Gastrocnemius medialis (tissue), 4 donors: Measurements from ENCODE around the gene TARBP2.

ENCODE experiments used
- CTCF ChIP-seq, 5 experiments: fragments of 450-650 bp in 3 of 5; fragments of 200-600 bp in 2 of 5; sonication (generic) in 2 of 5; IDR thresholded peaks in 4 of 5; conservative IDR thresholded peaks in 1 of 5; 1 replicate in 4 of 5; 2 replicates in 1 of 5; pipeline ENCODE4 v1.5.1; 2016 to 2019; ENCODE audit warnings: antibody characterized with exemption in 5 of 5, mild to moderate bottlenecking in 3 of 5, moderate library complexity in 3 of 5
- POLR2A ChIP-seq, 2 donors: fragments of 450-650 bp; IDR thresholded peaks; one replicate each; pipeline ENCODE4 v1.6.1; 2017; ENCODE audit warnings: antibody characterized with exemption in 2 of 2, mild to moderate bottlenecking in 2 of 2, moderate library complexity in 2 of 2

GRCh38 chr12:53459097-53459496 lies 42.0 kb upstream of the TARBP2 start:
- TF ChIP-seq CTCF (IDR thresholded peaks at IDR 0.05 in 4 of 5, conservative IDR thresholded peaks at IDR 0.05 in 1 of 5) (no peak), POLR2A (IDR thresholded peaks at IDR 0.05) (no peak)
